GM12872 (cell line): ENCODE data around the gene MYCBP2.

ENCODE experiments used
- CTCF ChIP-seq: IDR thresholded peaks from 3 replicates; pipeline ENCODE4 v1.5.1; 2011; ENCODE audit warnings: low read depth, mild to moderate bottlenecking, low read length, moderate library complexity; ENCODE audit not compliant: insufficient read depth

Gene MYCBP2

GRCh38 chr13:77207943-77208342, 119.0 kb downstream of the MYCBP2 start:
- TF ChIP-seq CTCF, result no peak

GRCh38 chr13:77196052-77196618, 130.8 kb downstream of the MYCBP2 start:
- TF ChIP-seq CTCF, result no peak

- no peak for TF ChIP-seq CTCF
Observed at GRCh38 chr13:77190349-77190958, 136.4 kb downstream of the MYCBP2 start.

GRCh38 chr13:77185721-77186120, 141.2 kb downstream of the MYCBP2 start:
- no peak for TF ChIP-seq CTCF

- TF ChIP-seq CTCF, result no peak
Observed at GRCh38 chr13:77184455-77184854, 142.4 kb downstream of the MYCBP2 start.

GRCh38 chr13:77180011-77180410, 146.9 kb downstream of the MYCBP2 start:
- TF ChIP-seq CTCF, result no peak

- TF ChIP-seq CTCF, result no peak
Observed at GRCh38 chr13:77177646-77178045, 149.2 kb downstream of the MYCBP2 start.
